GM10847 (cell line): Measurements from ENCODE around the gene MAPK12.

ENCODE experiments used
- POLR2A ChIP-seq: IDR thresholded peaks from 2 replicates; pipeline ENCODE4 v1.6.1; 2011; ENCODE audit not compliant: insufficient read length; ENCODE audit errors: extremely low read depth

Gene MAPK12

GRCh38 chr22:50215297-50216054, 46.0 kb downstream of the MAPK12 start:
- no peak for TF ChIP-seq POLR2A

- no peak for TF ChIP-seq POLR2A
These were observed 48.2 kb downstream of the MAPK12 start for GRCh38 chr22:50213263-50213662.

GRCh38 chr22:50211147-50211546, 50.3 kb downstream of the MAPK12 start:
- no peak for TF ChIP-seq POLR2A

- no peak for TF ChIP-seq POLR2A
These were observed 50.9 kb downstream of the MAPK12 start for GRCh38 chr22:50210378-50211139.

GRCh38 chr22:50209893-50210292, 51.6 kb downstream of the MAPK12 start:
- no peak for TF ChIP-seq POLR2A

GRCh38 chr22:50208939-50209892, 52.3 kb downstream of the MAPK12 start:
- TF ChIP-seq POLR2A = no peak

- no peak for TF ChIP-seq POLR2A
These were observed 53.0 kb downstream of the MAPK12 start for GRCh38 chr22:50208430-50208938.

- TF ChIP-seq POLR2A = no peak
These were observed 53.9 kb downstream of the MAPK12 start for GRCh38 chr22:50207383-50208140.

- TF ChIP-seq POLR2A = no peak
These were observed 54.9 kb downstream of the MAPK12 start for GRCh38 chr22:50206599-50206998.

GRCh38 chr22:50205781-50206569, 55.5 kb downstream of the MAPK12 start:
- no peak for TF ChIP-seq POLR2A

GRCh38 chr22:50204571-50204970, 56.9 kb downstream of the MAPK12 start:
- no peak for TF ChIP-seq POLR2A

- TF ChIP-seq POLR2A = no peak
These were observed 58.2 kb downstream of the MAPK12 start for GRCh38 chr22:50203288-50203687.
